GM19467 (cell line): ENCODE measurements around the gene GSK3A.
A peak's percentile ranks its signal among the peaks of the same experiment; 100 is the strongest.
"Not testable (repeated sequence)": the region's sequence is repeated elsewhere in the genome, so short reads cannot be mapped to it uniquely, and the experiment has no call there.

Experiments used
- ATAC-seq: cut with Tn5 transposase; IDR thresholded peaks from one replicate; pipeline ENCODE4 v1.9.1; 2021; ENCODE audit warnings: mild to moderate bottlenecking, moderate library complexity; ENCODE audit not compliant: unreplicated experiment

GSK3A gene

GRCh38 chr19:42268704-42269477 is 26.5 kb upstream of the GSK3A start, which contains the start of gene CIC:
Gene CIC, plus strand, starts transcription at chr19:42269252. Its CDS starts 2,532 bp downstream, at chr19:42271784.
- ATAC-seq: peak; percentile 77

DNA sequence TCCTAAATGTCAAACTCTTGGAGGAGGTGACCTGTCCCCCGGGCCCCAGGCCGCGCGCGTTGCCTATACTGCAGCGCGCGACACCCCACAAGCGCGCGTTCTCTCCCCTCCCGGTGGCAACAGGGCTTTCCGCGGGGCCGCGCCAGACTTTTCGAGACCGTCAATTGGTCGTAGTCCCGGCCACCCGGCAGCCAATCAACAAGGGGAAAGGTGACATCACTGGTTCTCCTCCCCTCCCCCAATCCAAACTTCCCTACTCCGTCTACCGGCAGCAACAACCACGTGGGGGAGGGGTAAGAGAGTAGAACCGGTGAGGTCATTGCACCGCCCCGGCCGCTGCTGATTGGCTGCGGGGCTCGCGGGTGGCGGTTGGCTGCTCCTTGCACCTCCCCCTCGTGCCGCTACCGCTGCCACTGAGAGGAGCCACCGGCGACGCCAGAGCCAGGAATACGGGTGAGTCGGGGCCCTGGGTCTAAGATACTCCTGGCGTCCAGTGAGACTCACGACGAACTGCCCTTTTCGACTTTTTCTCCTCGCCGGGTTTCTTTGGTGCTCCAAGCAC is 25.8 kb upstream of the GSK3A start:
- ATAC-seq: peak; percentile 52

DNA sequence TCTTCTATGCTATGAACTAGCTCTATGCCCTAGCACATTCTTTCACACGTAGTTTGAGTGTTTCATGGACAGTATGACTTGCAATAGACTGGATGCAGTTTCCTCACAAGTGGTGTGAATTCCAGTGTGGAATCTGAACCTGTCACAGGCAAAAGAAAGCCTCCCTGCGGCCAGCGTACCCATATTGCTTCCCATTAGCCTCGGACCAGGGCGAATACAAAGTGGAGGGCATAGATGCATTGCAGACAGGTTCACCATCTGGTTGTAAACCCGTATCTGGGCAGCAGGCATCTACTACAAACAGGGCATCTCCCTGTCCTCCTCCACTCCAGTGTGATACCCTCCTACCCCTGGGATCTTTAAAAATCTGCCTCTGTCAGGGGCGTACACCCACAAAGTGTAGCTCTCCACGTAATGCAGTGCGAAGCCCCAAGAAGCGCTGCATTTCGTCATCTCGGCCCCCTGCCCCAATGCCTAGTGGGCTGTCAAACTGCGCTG is 25.3 kb upstream of the GSK3A start:
- no peak for ATAC-seq

DNA sequence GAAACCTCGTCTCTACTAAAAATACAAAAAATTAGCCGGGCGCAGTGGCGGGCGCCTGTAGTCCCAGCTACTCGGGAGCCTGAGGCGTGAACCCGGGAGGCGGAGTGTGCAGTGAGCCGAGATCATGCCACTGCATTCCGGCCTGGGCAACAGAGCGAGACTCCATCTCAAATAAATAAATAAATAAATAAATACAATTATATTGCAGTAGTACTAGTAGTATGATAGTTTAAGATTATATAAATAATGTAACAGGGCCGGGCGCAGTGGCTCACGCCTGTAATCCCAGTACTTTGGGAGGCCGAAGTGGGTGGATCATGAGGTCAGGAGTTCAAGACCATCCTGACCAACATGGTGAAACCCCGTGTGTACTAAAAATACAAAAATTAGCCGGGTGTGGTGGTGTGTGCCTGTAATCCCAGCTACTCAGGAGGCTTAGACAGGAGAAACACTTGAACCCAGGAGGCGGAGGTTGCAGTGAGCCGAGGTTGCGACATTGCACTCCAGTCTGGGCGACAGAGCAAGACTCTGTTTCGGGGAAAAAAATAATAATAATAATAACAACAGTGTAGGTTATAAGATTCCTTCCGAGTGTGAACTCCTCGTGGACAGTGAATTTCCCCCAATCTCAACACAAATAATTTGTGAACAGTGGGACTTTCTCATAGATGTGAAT is 24.7 kb upstream of the GSK3A start:
- not testable (repeated sequence) for ATAC-seq

GRCh38 chr19:42266105-42266504 is 23.7 kb upstream of the GSK3A start:
- ATAC-seq: not testable (repeated sequence)

DNA sequence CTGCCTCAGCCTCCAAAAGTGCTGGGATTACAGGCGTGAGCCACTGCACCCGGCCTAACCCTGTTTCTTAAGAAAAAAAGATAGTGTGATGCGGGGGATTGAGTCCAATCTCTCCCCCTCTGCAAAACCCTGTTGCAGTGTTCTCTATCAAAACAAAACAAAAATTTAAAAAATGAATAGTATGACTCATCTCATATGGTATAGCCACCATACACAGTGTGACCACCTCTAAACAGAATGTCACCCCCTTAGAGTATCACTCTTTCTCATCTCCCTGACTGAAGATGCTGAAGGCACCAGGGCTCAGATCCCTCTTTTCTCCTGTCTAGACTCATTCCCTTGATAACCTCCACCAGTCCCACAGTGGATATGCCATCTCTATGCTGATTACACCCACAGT is 19.4 kb upstream of the GSK3A start:
- ATAC-seq: no peak

- not testable (repeated sequence) for ATAC-seq
Observed at GRCh38 chr19:42257842-42258241, 15.4 kb upstream of the GSK3A start.

GRCh38 chr19:42255766-42256745 is 13.7 kb upstream of the GSK3A start:
- no peak for ATAC-seq

GRCh38 chr19:42254850-42255765 is 12.7 kb upstream of the GSK3A start, which contains the start of gene ERF:
Gene ERF, minus strand, starts transcription at chr19:42255128. Its CDS starts 129 bp downstream, at chr19:42254999.
- ATAC-seq: peak; percentile 65

DNA sequence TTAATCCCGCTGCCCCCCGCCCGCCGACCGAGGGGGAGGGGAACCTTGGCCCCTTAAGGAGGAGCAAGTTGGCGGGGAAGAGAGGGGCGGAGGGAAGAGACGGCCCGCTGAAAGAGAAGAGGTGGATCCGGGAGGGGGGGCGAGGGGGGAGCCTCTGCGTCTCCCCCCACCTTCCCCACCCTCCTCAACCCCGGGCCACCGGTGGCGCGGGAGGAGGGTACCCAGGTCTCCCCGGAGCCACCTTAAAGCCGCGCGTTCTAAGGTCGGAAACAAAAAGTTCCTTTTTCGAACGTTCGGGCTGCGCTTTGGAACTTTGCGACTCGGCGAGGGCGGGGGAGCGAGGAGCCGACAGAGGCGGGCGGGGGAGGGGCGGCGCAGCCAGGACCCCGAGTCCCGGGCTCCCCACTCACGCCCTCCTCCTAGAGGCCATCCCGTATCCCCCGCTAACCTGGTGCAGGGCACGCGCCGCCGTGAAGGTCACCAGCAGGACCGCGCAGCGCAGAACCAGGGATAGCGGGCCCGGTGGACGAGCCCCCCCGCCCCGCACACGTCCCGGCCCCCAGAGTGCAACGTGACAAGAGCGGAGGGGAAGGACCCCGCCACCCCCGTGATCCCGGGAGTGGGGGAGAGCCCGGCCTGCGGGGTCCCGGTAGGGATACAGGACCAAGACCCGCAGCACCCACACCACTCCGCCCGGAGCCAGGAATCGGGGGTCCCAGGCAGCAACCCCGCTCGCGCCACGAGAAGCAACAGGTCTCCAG is 11.9 kb upstream of the GSK3A start:
- no peak for ATAC-seq

DNA sequence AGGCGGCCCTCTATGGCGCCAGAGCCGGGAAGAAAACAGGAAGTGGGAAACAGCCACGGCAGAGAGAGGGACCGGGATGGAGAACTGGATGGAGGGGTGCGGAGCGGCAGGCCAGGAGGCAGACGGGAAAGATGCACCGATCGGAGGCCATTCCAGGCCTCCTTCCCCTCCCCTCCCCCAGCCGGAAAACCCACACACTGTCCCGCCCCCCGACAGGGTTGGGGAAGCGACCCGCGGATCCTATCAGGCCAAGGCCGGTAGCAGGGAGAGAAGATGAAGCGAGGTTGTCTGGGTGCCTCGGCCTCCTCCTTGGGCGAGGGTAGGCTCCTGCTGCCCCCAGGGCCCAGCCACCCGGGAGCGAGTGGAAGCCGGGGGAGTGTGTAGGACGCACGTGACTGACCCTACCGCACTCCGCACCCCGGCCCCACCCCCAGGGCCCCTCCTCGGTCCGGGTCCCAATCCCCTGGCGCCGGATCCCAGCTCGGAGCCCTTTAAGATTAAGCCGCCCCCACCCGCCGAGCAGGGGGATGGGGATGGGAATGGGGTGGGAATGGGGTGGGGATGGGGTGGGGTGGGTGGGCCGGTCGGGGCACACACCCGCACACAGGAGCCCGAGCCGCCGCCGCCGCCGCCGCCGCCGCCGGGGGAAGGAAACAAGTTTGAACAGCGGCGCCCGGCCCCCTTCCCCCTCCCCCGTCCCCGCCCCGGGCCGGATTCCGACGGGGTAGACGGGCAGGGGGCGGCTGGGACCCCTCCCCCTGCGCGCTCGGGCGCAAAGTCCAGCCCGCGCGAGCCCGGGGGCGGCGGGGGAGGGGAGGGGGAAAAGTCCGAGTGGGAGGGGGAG is 11.1 kb upstream of the GSK3A start:
- ATAC-seq: no peak

DNA sequence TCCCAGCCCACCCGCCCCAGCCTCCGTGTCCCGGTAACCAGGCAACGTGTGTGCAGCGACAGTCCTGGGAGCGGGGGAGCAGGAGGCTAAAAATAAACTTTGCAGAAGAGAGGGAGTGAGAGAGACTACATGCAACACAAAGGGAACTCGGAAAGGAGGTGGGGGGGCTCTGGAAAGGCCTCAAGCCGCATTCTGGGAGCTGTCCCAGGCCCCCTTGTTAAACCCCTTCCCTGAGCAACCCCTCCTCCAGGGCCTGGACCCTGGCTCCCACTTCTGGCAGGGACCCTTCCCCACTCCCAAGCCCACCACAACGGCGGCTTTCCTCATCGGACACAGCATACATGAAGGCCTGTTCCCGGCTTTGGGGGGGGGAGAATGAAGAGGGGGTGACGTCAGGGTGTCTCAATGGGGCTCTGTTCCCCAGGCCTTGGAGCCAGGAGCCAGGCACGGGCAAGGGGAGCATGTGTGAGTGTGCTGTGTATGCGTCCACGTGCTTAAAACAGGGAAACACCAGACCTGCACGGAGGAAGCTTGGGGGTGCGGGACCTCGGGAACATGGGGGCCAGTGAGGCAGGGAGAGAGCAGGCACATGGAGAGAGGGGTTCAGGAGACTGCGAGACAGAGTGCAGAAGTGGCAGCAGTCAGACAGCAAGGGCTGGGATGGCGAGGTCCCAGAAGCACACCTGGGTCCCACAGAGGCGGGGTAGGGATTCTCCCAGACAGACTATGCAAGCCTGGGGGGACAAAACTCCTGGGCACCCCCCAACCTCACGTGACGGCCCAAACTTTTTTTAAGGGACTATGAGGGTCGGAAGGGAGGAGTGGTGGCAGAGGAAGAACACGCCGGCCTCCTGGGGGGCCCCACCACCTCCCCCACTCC is 10.2 kb upstream of the GSK3A start:
- ATAC-seq: no peak

GRCh38 chr19:42251572-42252358 is 9.4 kb upstream of the GSK3A start:
- no peak for ATAC-seq

DNA sequence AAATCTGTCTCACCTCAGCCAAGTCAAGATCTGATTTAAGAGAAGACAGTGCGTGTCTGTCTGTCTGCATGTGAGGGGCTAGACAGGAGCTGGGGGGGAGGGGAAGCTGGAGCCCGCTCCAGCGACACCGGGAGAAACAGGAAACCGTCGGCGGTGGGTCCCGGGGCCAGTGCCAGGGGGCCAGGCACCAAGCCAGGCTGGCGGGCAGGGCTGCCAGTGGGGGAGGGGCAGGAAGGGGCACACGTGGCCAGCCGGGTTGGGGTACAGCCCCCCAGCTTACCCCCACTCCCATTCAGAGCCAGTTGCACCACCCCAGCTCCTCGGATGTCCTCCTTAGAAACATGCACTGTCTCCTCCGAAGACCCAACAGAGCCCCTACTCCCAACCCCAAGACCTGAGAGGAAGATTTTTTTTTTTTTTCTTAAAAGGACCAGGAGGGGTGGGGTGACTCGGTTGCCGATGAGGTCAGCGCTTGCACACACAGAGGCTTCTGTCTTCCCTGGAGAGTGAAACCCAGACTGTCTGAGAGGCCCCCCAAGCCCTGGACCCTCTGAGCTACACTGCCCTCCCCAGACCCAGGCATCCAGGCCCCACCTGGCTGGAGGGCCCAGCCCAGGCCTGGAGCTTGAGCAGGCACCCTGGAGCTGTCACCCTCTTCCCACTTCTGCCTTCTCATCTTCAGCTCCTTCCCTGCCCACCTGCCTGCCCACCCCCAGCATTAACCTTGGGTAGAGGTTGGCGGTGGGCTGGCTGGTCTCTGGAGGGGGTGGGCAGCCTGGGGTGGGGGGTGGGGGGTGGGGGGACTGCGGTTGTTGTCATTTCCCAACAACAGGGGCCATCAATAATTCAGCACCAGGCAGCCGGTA is 8.5 kb upstream of the GSK3A start:
- ATAC-seq: no peak

- ATAC-seq: no peak
Observed at GRCh38 chr19:42250183-42250665, 7.8 kb upstream of the GSK3A start.
